Measurements from ENCODE around the gene SEL1L3. TPM values are rescaled to one million over a fixed set of nuclear protein-coding genes. Genes with fewer than 3 reads are reported as not detected.
"Not testable (repeated sequence)": the region's sequence is repeated elsewhere in the genome, so short reads cannot be mapped to it uniquely, and the experiment has no call there.

SEL1L3 gene
- polyA plus RNA-seq, 1 of the 3 experiments (the other 2 are of a cell fraction), result 2.2 TPM

GRCh38 chr4:25867781-25868294, 5.0 kb upstream of the SEL1L3 start:
- Histone ChIP-seq H4K20me1 (ENCODE audit: insufficient read depth) (no peaks in the 10 kb centered on the region), H3K9me2 (no peaks in the 10 kb centered on the region), H3K9ac (no peak overlapping the region), H3K4me2 (no peak overlapping the region), H3K27ac (ENCODE audit: low read depth in 2 of 2, low read length in 1 of 2) (no peak overlapping the region), H3K27me3 (ENCODE audit: insufficient read depth) (no peaks in the 10 kb centered on the region), H3K4me1 (ENCODE audit: control insufficient read depth in 1 of 2, insufficient read depth in 2 of 2, low read depth in 1 of 2, low read length in 1 of 2) (no peaks in the 10 kb centered on the region), H3K4me3 (ENCODE audit: low read depth in 2 of 2, low read length in 1 of 2) (no peak overlapping the region), H3K36me3 (replicated peaks in 1 of 2; ENCODE audit: control insufficient read depth in 1 of 2, insufficient read depth in 2 of 2, low read length in 1 of 2) (no peaks in the 10 kb centered on the region), H2AFZ (ENCODE audit: low read depth) (no peak overlapping the region), H3F3A (replicated peaks; ENCODE audit: insufficient read depth) (no peaks in the 10 kb centered on the region), H3K9me3 (no peaks in the 10 kb centered on the region), H3K79me2 (ENCODE audit: insufficient read depth) (no peaks in the 10 kb centered on the region)
- DNase-seq, result no peak
- 72% methylated on average over 6 of the region's 6 CpGs for WGBS (ENCODE audit: low lambda C conversion rate)
- no peak for TF ChIP-seq RCOR1 (IDR thresholded peaks at IDR 0.05; ENCODE audit: low read length)
- no peak for TF ChIP-seq MAX (IDR thresholded peaks at IDR 0.05; ENCODE audit: low read depth)
- no peak for TF ChIP-seq RXRA (IDR thresholded peaks at IDR 0.05; ENCODE audit: borderline replicate concordance, low read depth)
- no peak for TF ChIP-seq POLR2AphosphoS5 (IDR thresholded peaks at IDR 0.05; ENCODE audit: low read depth, low read length)
- no peak for TF ChIP-seq RFX5 (IDR thresholded peaks at IDR 0.05; ENCODE audit: low read length)
- TF ChIP-seq USF2 (IDR thresholded peaks at IDR 0.05; ENCODE audit: borderline replicate concordance, low read depth, low read length), result no peak
- ChIA-PET CTCF (interaction anchor here (1.2 kb wide), 1 partner anchor 9 kb away, joined by 3 read pairs; no protein-coding TSS in a partner anchor), POLR2A (no interaction called here)

GRCh38 chr4:25866401-25866800, 3.6 kb upstream of the SEL1L3 start:
- H3K36me3 ChIP-seq (replicated peaks in 1 of 2; ENCODE audit: control insufficient read depth in 1 of 2, insufficient read depth in 2 of 2, low read length in 1 of 2); H3K27me3 ChIP-seq (ENCODE audit: insufficient read depth); H3K27ac ChIP-seq (ENCODE audit: low read depth in 2 of 2, low read length in 1 of 2); H3K4me1 ChIP-seq (ENCODE audit: control insufficient read depth in 1 of 2, insufficient read depth in 2 of 2, low read depth in 1 of 2, low read length in 1 of 2); H3K4me3 ChIP-seq (ENCODE audit: low read depth in 2 of 2, low read length in 1 of 2); H3K4me2 ChIP-seq; CTCF ChIA-PET; H3K79me2 ChIP-seq (ENCODE audit: insufficient read depth); H2AFZ ChIP-seq (ENCODE audit: low read depth); DNase-seq; H3K9ac ChIP-seq; H3K9me3 ChIP-seq; H3K9me2 ChIP-seq; H3F3A ChIP-seq (replicated peaks; ENCODE audit: insufficient read depth); H4K20me1 ChIP-seq (ENCODE audit: insufficient read depth): not testable (repeated sequence)
- whole genome bisulfite sequencing (ENCODE audit: low lambda C conversion rate), result 80% methylated on average over 4 of the region's 4 CpGs
- POLR2A ChIA-PET, result interaction anchor here (0.6 kb wide), 1 partner anchor 10 kb away, joined by 3 read pairs; no protein-coding TSS in a partner anchor

- H4K20me1 ChIP-seq (ENCODE audit: insufficient read depth), result no peaks in the 10 kb centered on the region
- H3K27ac ChIP-seq (ENCODE audit: low read depth in 2 of 2, low read length in 1 of 2), result no peak overlapping the region
- no peak overlapping the region for H3K4me3 ChIP-seq (ENCODE audit: low read depth in 2 of 2, low read length in 1 of 2)
- no peaks in the 10 kb centered on the region for H3K9me3 ChIP-seq
- WGBS (ENCODE audit: low lambda C conversion rate), result 46% methylated on average over 4 of the region's 4 CpGs
- TF ChIP-seq RCOR1 (IDR thresholded peaks at IDR 0.05; ENCODE audit: low read length), result no peak
- no peak for TF ChIP-seq RFX5 (IDR thresholded peaks at IDR 0.05; ENCODE audit: low read length)
- H3K36me3 ChIP-seq (replicated peaks in 1 of 2; ENCODE audit: control insufficient read depth in 1 of 2, insufficient read depth in 2 of 2, low read length in 1 of 2), result no peaks in the 10 kb centered on the region
- H2AFZ ChIP-seq (ENCODE audit: low read depth), result no peak overlapping the region
- H3K9me2 ChIP-seq, result no peaks in the 10 kb centered on the region
- ChIA-PET CTCF (interaction anchor here (0.9 to 1.4 kb wide), 3 partner anchors 13 to 426 kb away, joined by 3 to 4 read pairs (median 3); no protein-coding TSS in a partner anchor), POLR2A (no interaction called here)
- H3K9ac ChIP-seq, result no peak overlapping the region
- H3K4me1 ChIP-seq (ENCODE audit: control insufficient read depth in 1 of 2, insufficient read depth in 2 of 2, low read depth in 1 of 2, low read length in 1 of 2), result peaks cover 3 to 6% of the 10 kb centered on the region in 2 experiments; a peak in 2 of 4 replicates
- no peaks in the 10 kb centered on the region for H3K79me2 ChIP-seq (ENCODE audit: insufficient read depth)
- no peaks in the 10 kb centered on the region for H3F3A ChIP-seq (replicated peaks; ENCODE audit: insufficient read depth)
- no peak overlapping the region for H3K4me2 ChIP-seq
- H3K27me3 ChIP-seq (ENCODE audit: insufficient read depth), result no peaks in the 10 kb centered on the region
- DNase-seq, result no peak
These were observed 2.8 kb upstream of the SEL1L3 start for GRCh38 chr4:25865586-25865985.
